HUES48 (cell line): ENCODE results near the gene MYMX.
A peak's percentile ranks its signal among the peaks of the same experiment; 100 is the strongest.

Experiments
- H3K27ac ChIP-seq: one replicate; pipeline ENCODE4 v1.7.0; 2013; ENCODE audit warnings: low read depth, low read length, inconsistent platforms
- H3K27me3 ChIP-seq: 2 replicates; pipeline ENCODE4 v1.6.1; 2013; ENCODE audit warnings: mild to moderate bottlenecking, low read length; ENCODE audit not compliant: control insufficient read depth, insufficient read depth
- H3K36me3 ChIP-seq: 2 replicates; pipeline ENCODE4 v1.6.1; 2013; ENCODE audit warnings: low read length; ENCODE audit not compliant: control insufficient read depth, insufficient read depth
- H3K4me1 ChIP-seq: 2 replicates; pipeline ENCODE4 v1.6.1; 2013; ENCODE audit warnings: mild to moderate bottlenecking, low read length; ENCODE audit not compliant: control insufficient read depth, insufficient read depth
- H3K4me3 ChIP-seq: 2 replicates; pipeline ENCODE4 v1.5.1; 2013; ENCODE audit warnings: mild to moderate bottlenecking, low read depth, low read length
- H3K9ac ChIP-seq: 2 replicates; pipeline ENCODE4 v1.6.1; 2013; ENCODE audit warnings: mild to moderate bottlenecking, low read depth, low read length, moderate library complexity
- H3K9me3 ChIP-seq: 2 replicates; pipeline ENCODE4 v1.6.1; 2013; ENCODE audit warnings: low read length; ENCODE audit not compliant: control insufficient read depth, insufficient read depth

The MYMX gene

DNA sequence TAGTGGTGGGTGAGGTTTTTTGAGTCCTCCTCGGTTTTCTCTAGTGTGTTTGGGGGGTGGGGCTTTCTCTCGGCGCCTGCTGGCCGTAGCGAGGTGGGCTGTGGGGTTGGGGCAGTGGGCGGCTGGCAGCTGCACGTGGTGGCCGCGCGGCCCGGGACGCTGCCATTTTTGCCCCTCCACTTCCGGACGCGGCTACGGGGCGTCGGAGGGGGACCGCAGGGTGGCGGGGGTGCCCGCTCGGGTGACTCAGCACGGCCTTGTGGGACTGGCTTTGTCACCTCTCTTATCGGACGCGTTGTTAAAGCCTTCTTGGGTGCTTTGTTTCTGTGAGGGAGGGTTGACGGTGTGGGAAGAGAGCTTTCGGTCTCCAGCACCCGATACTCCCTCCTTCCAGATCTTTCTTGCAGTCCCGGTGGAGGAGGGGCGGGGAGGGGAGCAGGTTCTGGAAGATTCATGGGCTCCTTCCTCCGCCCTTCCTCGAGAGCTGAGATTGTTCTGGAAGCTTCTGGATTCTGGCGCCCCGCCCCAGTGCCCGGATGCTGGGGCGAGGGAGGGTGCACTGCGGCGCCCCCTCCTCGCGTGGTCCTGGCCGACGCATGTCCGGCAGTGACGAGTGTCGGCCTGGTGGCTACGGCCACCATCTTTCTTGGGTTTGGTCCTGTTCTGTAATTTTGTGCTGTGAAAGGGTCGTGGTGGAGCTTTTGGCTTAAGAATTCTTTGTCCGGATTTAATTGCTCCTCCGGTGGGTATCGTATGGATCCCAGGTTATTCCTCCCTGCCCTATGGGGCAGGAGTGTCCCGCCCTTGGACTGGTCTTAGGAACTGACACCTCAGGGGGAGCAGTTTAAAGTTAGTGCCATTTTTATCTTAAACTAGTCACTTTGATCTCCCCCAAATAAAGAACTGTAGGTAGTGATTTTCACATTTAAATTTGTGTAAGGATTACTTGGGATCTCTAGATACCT lies 30.9 kb downstream of the MYMX start:
- Histone ChIP-seq H3K9me3 (no peaks in the 10 kb centered on the region), H3K27ac (peak overlapping the region; percentile 96), H3K4me1 (peaks cover 18% of the 10 kb centered on the region), H3K36me3 (peaks cover 50% of the 10 kb centered on the region), H3K4me3 (peak overlapping the region; percentile 95), H3K9ac (peak overlapping the region; percentile 99), H3K27me3 (no peaks in the 10 kb centered on the region)

DNA sequence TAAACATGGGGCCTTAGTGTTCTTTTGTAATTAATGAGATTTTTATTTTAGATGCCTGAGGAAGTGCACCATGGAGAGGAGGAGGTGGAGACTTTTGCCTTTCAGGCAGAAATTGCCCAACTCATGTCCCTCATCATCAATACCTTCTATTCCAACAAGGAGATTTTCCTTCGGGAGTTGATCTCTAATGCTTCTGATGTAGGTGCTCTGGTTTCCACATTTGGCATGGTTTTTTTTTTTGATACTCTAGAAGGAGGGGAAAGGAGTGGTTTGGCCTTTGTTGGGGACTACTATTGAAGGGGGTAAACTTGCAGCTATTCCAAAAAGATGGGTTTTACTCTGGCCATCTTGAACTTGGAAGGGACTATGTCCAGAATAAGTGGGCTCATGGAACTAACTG lies 31.9 kb downstream of the MYMX start:
- H3K27me3 ChIP-seq: no peaks in the 10 kb centered on the region
- H3K9me3 ChIP-seq: no peaks in the 10 kb centered on the region
- H3K4me1 ChIP-seq: peaks cover 18% of the 10 kb centered on the region
- peak overlapping the region; percentile 95 for H3K4me3 ChIP-seq
- H3K9ac ChIP-seq: peak overlapping the region; percentile 99
- H3K27ac ChIP-seq: peak overlapping the region; percentile 96
- H3K36me3 ChIP-seq: peaks cover 60% of the 10 kb centered on the region

DNA sequence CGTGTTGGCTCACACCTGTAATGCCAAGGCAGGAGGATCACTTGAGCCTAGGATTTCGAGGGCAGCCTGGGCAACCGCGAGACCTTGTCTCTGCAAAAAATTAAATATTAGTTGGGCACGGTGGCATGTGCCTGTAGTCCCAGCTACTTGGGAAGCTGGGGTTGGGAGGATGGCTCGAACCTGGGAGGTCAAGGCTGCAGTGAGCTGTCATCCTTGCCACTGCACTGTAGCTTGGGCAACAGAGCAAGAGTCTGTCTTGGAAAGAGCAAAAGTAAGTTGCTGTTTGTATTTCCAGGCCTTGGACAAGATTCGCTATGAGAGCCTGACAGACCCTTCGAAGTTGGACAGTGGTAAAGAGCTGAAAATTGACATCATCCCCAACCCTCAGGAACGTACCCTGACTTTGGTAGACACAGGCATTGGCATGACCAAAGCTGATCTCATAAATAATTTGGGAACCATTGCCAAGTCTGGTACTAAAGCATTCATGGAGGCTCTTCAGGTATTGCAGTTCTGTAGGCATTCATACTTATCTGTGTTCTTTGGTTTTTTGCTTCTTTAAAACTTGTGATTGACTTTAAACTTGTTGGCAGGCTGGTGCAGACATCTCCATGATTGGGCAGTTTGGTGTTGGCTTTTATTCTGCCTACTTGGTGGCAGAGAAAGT lies 32.5 kb downstream of the MYMX start:
- H3K27ac ChIP-seq: peak overlapping the region; percentile 96
- H3K4me3 ChIP-seq: peak overlapping the region; percentile 95
- H3K9me3 ChIP-seq: no peaks in the 10 kb centered on the region
- no peaks in the 10 kb centered on the region for H3K27me3 ChIP-seq
- peaks cover 66% of the 10 kb centered on the region for H3K36me3 ChIP-seq
- peaks cover 18% of the 10 kb centered on the region for H3K4me1 ChIP-seq
- H3K9ac ChIP-seq: peak overlapping the region; percentile 99

DNA sequence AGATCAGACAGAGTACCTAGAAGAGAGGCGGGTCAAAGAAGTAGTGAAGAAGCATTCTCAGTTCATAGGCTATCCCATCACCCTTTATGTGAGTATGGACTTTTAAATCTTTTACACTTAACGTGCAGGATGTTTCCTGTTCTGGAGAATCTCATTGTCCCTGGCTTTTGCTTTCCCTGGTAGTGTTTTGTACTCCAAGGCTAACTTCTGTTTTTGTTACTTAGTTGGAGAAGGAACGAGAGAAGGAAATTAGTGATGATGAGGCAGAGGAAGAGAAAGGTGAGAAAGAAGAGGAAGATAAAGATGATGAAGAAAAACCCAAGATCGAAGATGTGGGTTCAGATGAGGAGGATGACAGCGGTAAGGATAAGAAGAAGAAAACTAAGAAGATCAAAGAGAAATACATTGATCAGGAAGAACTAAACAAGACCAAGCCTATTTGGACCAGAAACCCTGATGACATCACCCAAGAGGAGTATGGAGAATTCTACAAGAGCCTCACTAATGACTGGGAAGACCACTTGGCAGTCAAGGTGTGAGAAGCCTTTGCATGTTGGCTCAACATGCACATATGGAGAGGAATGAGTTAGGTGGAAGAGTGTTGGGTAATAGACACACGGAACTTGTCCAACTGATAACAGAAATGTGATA lies 33.5 kb downstream of the MYMX start:
- Histone ChIP-seq H3K27ac (peak overlapping the region; percentile 52), H3K4me3 (no peak overlapping the region), H3K4me1 (peaks cover 16% of the 10 kb centered on the region), H3K27me3 (no peaks in the 10 kb centered on the region), H3K36me3 (peaks cover 76% of the 10 kb centered on the region), H3K9me3 (no peaks in the 10 kb centered on the region), H3K9ac (no peak overlapping the region)

GRCh38 chr6:44250718-44251123 lies 34.0 kb downstream of the MYMX start:
- Histone ChIP-seq H3K27ac (peak overlapping the region; percentile 25), H3K4me1 (peaks cover 10% of the 10 kb centered on the region), H3K9ac (no peak overlapping the region), H3K27me3 (no peaks in the 10 kb centered on the region), H3K36me3 (peaks cover 80% of the 10 kb centered on the region), H3K9me3 (no peaks in the 10 kb centered on the region), H3K4me3 (no peak overlapping the region)

GRCh38 chr6:44251576-44252524 lies 35.1 kb downstream of the MYMX start:
- H3K27ac ChIP-seq: no peak overlapping the region
- H3K9ac ChIP-seq: no peak overlapping the region
- H3K9me3 ChIP-seq: no peaks in the 10 kb centered on the region
- no peaks in the 10 kb centered on the region for H3K27me3 ChIP-seq
- peaks cover 7% of the 10 kb centered on the region for H3K4me1 ChIP-seq
- H3K36me3 ChIP-seq: peaks cover 83% of the 10 kb centered on the region
- no peak overlapping the region for H3K4me3 ChIP-seq

DNA sequence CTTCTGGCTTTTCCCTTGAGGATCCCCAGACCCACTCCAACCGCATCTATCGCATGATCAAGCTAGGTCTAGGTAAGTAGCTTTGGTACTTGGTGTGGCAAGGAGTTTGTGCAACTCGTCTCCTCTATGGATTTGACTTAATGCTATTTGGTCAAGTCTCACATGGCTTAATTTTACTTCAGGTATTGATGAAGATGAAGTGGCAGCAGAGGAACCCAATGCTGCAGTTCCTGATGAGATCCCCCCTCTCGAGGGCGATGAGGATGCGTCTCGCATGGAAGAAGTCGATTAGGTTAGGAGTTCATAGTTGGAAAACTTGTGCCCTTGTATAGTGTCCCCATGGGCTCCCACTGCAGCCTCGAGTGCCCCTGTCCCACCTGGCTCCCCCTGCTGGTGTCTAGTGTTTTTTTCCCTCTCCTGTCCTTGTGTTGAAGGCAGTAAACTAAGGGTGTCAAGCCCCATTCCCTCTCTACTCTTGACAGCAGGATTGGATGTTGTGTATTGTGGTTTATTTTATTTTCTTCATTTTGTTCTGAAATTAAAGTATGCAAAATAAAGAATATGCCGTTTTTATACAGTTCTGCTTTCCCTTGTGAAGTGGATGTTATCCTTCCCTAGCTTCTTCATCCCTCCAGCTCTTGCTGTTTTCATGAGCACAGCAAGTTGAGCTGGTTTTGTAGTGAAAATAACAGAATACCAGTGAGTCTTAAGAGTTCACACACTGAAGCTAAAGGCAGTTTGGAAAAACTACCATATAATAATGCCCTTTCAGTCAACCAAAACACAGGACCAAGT lies 36.8 kb downstream of the MYMX start:
- peaks cover 78% of the 10 kb centered on the region for H3K36me3 ChIP-seq
- peak overlapping the region; percentile 37 for H3K27ac ChIP-seq
- H3K4me3 ChIP-seq: no peak overlapping the region
- H3K9ac ChIP-seq: no peak overlapping the region
- H3K9me3 ChIP-seq: no peaks in the 10 kb centered on the region
- peaks cover 12% of the 10 kb centered on the region for H3K4me1 ChIP-seq
- no peaks in the 10 kb centered on the region for H3K27me3 ChIP-seq

GRCh38 chr6:44254191-44255104 lies 37.7 kb downstream of the MYMX start:
- H3K27ac ChIP-seq: peak overlapping the region; percentile 43
- H3K27me3 ChIP-seq: no peaks in the 10 kb centered on the region
- H3K36me3 ChIP-seq: peaks cover 76% of the 10 kb centered on the region
- H3K9me3 ChIP-seq: no peaks in the 10 kb centered on the region
- no peak overlapping the region for H3K9ac ChIP-seq
- 0 out of 2 replicates have a peak, but pooled peaks cover 5% of the 10 kb centered on the region for H3K4me1 ChIP-seq
- no peak overlapping the region for H3K4me3 ChIP-seq

DNA sequence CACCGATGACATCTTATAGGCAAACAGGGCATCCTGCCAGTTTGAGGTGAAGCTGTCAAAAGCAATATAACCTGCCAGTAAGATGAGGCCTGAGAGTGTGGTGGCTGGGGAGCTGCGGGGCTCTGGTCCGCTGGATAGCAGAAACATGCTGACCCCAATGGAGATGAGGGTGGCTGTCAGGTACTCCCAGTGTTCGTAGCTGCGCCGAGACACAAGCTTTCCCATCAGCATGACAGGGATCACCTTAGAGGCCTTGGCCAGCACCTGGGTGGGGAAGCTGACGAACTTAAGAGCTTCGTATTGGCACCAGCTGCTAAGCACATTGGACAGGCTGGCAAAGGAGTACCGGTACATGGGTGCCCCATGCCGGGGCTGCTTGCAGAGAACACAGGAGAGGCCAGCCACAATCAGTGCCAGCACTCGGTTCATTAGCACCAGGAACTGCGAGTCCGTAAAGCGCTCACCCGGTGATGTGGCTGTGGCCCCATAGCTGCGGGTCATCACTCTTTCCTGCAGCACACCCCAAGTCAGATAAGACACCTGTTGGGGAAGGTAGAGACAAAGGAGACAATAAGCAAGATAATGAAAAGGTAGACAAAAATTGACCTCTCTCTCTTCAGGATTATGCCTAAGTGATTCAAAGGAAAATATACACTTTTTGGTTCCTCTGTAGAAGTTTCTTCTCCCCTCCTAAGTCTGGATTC lies 38.5 kb downstream of the MYMX start:
- Histone ChIP-seq H3K9me3 (no peaks in the 10 kb centered on the region), H3K36me3 (peaks cover 76% of the 10 kb centered on the region), H3K9ac (no peak overlapping the region), H3K27me3 (no peaks in the 10 kb centered on the region), H3K4me1 (0 out of 2 replicates have a peak, but pooled peaks cover 5% of the 10 kb centered on the region), H3K27ac (peak overlapping the region; percentile 43), H3K4me3 (no peak overlapping the region)
